H1 (cell line): Measurements from ENCODE around the gene KIF11. TPM values are rescaled to one million over a fixed set of nuclear protein-coding genes. Genes with fewer than 3 reads are reported as not detected.

ENCODE experiments used
- CHD2 ChIP-seq: IDR thresholded peaks from 2 replicates; pipeline ENCODE4 v1.6.1; 2012; ENCODE audit warnings: low read length, improper control_type of control experiment
- GABPA ChIP-seq: IDR thresholded peaks from 2 replicates; pipeline ENCODE4 v1.6.1; 2011; ENCODE audit warnings: mild to moderate bottlenecking, low read length, moderate library complexity, borderline replicate concordance; ENCODE audit not compliant: insufficient read depth
- KDM4A ChIP-seq: IDR thresholded peaks from one replicate; pipeline ENCODE4 v1.7.1; 2012; ENCODE audit warnings: low read depth, mild to moderate bottlenecking, moderate library complexity, low read length, inconsistent platforms; ENCODE audit not compliant: severe bottlenecking
- RAD21 ChIP-seq, 2 experiments: IDR thresholded peaks in 1 of 2; conservative IDR thresholded peaks in 1 of 2; 2 replicates each; pipeline ENCODE4 v1.6.1; 2011; ENCODE audit warnings: low read depth in 2 of 2, low read length in 2 of 2, improper control_type of control experiment in 1 of 2, inconsistent platforms in 1 of 2, mild to moderate bottlenecking in 1 of 2, moderate library complexity in 1 of 2
- RBBP5 ChIP-seq: IDR thresholded peaks from 2 replicates; pipeline ENCODE4 v1.7.1; 2012; ENCODE audit warnings: low read depth, mild to moderate bottlenecking, inconsistent platforms, low read length, moderate library complexity, borderline replicate concordance
- RNF2 ChIP-seq: fragments of 200-900, 300-1000 bp; sonication (generic); IDR thresholded peaks from 2 replicates; pipeline ENCODE4 v1.7.1; 2016; ENCODE audit warnings: borderline replicate concordance, low read depth, mild to moderate bottlenecking, antibody characterized with exemption, low read length; ENCODE audit not compliant: poor library complexity, severe bottlenecking; ENCODE audit errors: missing control alignments
- SIRT6 ChIP-seq: IDR thresholded peaks from one replicate; pipeline ENCODE4 v1.7.1; 2012; ENCODE audit warnings: low read length, inconsistent platforms
- SP2 ChIP-seq: IDR thresholded peaks from 2 replicates; pipeline ENCODE4 v1.6.1; 2012; ENCODE audit warnings: mild to moderate bottlenecking, low read length, inconsistent platforms
- TAF1 ChIP-seq: IDR thresholded peaks from 2 replicates; pipeline ENCODE4 v1.6.1; 2011; ENCODE audit warnings: mild to moderate bottlenecking, low read depth, low read length
- YY1 ChIP-seq: IDR thresholded peaks from 2 replicates; pipeline ENCODE4 v1.6.1; 2011; ENCODE audit warnings: low read depth, mild to moderate bottlenecking, low read length
- polyA plus RNA-seq, 7 experiments: library from polyadenylated mRNA; depleted of rRNA in 3 of 7; stranded (reverse) in 5 of 7; unstranded in 2 of 7; fragments of >200 nt in 5 of 7; fragments of 200-250 nt in 2 of 7; gene quantifications; 1 replicate in 5 of 7; 2 replicates in 1 of 7; 4 replicates in 1 of 7; pipeline versions ENCODE4 v1.2.1 to v1.2.3, GENCODE V29; 2011 to 2013; ENCODE audit warnings: missing spikeins in 2 of 7, mixed read lengths in 2 of 7
- total RNA-seq: library from RNA; stranded (reverse); fragmentation: NEBNext Ultra II Directional; extraction: Animal tissue kit (Norgen Biotek cat#: 25700); gene quantifications from 2 replicates; pipeline ENCODE4 v1.2.1, GENCODE V29; 2021
- TF ChIP-seq, protein P1 (sequence below): fragments of 300-600 bp; sonication (generic); IDR thresholded peaks from 2 replicates; pipeline ENCODE4 v1.7.1; 2012; ENCODE audit warnings: low read length, moderate library complexity, mild to moderate bottlenecking, inconsistent platforms; ENCODE audit not compliant: insufficient replicate concordance

The KIF11 gene
- total and polyA plus RNA-seq, 2 of the 8 experiments (the other 6 are each of a cell fraction or from before 2014, with no cell fraction given) = 11.1 to 59.2 TPM

DNA sequence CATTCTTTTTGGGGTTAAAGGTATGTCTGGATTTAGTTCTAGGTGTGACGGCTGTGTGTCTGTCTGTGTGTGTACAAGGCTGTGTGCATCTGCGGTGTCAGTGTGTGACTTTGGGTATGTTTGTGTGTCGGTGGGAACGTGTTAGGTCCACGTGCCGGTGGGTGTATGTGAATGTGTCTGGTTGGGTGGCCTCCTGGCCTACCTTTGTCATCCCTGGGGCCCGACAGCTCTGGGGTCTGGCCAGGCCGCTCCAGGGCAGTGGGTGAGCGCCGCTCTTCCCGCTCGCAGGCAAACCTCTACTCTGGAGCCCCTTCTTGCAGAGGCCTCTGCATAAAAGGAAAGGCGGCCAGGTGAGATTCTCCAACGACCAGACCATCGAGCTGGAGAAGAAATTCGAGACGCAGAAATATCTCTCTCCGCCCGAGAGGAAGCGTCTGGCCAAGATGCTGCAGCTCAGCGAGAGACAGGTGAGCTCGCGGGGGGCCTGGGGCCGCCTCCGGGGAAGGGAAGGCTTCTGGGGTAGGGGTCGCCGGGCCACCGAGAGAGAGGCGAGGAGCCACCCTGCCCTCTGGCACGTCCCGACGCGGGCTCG is 99.2 kb downstream of the KIF11 start (continued):
- TF ChIP-seq TAF1 = no peak
- TF ChIP-seq, protein P1, sequence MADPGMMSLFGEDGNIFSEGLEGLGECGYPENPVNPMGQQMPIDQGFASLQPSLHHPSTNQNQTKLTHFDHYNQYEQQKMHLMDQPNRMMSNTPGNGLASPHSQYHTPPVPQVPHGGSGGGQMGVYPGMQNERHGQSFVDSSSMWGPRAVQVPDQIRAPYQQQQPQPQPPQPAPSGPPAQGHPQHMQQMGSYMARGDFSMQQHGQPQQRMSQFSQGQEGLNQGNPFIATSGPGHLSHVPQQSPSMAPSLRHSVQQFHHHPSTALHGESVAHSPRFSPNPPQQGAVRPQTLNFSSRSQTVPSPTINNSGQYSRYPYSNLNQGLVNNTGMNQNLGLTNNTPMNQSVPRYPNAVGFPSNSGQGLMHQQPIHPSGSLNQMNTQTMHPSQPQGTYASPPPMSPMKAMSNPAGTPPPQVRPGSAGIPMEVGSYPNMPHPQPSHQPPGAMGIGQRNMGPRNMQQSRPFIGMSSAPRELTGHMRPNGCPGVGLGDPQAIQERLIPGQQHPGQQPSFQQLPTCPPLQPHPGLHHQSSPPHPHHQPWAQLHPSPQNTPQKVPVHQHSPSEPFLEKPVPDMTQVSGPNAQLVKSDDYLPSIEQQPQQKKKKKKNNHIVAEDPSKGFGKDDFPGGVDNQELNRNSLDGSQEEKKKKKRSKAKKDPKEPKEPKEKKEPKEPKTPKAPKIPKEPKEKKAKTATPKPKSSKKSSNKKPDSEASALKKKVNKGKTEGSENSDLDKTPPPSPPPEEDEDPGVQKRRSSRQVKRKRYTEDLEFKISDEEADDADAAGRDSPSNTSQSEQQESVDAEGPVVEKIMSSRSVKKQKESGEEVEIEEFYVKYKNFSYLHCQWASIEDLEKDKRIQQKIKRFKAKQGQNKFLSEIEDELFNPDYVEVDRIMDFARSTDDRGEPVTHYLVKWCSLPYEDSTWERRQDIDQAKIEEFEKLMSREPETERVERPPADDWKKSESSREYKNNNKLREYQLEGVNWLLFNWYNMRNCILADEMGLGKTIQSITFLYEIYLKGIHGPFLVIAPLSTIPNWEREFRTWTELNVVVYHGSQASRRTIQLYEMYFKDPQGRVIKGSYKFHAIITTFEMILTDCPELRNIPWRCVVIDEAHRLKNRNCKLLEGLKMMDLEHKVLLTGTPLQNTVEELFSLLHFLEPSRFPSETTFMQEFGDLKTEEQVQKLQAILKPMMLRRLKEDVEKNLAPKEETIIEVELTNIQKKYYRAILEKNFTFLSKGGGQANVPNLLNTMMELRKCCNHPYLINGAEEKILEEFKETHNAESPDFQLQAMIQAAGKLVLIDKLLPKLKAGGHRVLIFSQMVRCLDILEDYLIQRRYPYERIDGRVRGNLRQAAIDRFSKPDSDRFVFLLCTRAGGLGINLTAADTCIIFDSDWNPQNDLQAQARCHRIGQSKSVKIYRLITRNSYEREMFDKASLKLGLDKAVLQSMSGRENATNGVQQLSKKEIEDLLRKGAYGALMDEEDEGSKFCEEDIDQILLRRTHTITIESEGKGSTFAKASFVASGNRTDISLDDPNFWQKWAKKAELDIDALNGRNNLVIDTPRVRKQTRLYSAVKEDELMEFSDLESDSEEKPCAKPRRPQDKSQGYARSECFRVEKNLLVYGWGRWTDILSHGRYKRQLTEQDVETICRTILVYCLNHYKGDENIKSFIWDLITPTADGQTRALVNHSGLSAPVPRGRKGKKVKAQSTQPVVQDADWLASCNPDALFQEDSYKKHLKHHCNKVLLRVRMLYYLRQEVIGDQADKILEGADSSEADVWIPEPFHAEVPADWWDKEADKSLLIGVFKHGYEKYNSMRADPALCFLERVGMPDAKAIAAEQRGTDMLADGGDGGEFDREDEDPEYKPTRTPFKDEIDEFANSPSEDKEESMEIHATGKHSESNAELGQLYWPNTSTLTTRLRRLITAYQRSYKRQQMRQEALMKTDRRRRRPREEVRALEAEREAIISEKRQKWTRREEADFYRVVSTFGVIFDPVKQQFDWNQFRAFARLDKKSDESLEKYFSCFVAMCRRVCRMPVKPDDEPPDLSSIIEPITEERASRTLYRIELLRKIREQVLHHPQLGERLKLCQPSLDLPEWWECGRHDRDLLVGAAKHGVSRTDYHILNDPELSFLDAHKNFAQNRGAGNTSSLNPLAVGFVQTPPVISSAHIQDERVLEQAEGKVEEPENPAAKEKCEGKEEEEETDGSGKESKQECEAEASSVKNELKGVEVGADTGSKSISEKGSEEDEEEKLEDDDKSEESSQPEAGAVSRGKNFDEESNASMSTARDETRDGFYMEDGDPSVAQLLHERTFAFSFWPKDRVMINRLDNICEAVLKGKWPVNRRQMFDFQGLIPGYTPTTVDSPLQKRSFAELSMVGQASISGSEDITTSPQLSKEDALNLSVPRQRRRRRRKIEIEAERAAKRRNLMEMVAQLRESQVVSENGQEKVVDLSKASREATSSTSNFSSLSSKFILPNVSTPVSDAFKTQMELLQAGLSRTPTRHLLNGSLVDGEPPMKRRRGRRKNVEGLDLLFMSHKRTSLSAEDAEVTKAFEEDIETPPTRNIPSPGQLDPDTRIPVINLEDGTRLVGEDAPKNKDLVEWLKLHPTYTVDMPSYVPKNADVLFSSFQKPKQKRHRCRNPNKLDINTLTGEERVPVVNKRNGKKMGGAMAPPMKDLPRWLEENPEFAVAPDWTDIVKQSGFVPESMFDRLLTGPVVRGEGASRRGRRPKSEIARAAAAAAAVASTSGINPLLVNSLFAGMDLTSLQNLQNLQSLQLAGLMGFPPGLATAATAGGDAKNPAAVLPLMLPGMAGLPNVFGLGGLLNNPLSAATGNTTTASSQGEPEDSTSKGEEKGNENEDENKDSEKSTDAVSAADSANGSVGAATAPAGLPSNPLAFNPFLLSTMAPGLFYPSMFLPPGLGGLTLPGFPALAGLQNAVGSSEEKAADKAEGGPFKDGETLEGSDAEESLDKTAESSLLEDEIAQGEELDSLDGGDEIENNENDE = no peak
- TF ChIP-seq KDM4A = peak; percentile 5
- TF ChIP-seq RNF2 = peak; percentile 66
- TF ChIP-seq RAD21 (IDR thresholded peaks at IDR 0.05 in 1 of 2, conservative IDR thresholded peaks at IDR 0.05 in 1 of 2; ENCODE audit: low read depth in 2 of 2, low read length in 2 of 2) = no peak; a peak in 1 of 4 replicates
- no peak for TF ChIP-seq RBBP5
- TF ChIP-seq SIRT6 = no peak
- TF ChIP-seq SP2 = no peak
- no peak for TF ChIP-seq YY1
- TF ChIP-seq CHD2 = no peak
- TF ChIP-seq GABPA = no peak
